ENCODE data around the gene GPR17. TPM values are rescaled to one million over a fixed set of nuclear protein-coding genes. Genes with fewer than 3 reads are reported as not detected.
A peak's percentile ranks its signal among the peaks of the same experiment; 100 is the strongest.

GPR17 gene
- total and polyA plus RNA-seq, 10 donors, result 0.09 to 1.9 (median 0.24) TPM; not detected in 4

GRCh38 chr2:127694986-127695385 is 49.0 kb downstream of the GPR17 start:
- peaks cover 0 to 20% (median 19%) of the 10 kb centered on the region in 8 donors for H3K9me3 ChIP-seq
- H3K27me3 ChIP-seq (replicated peaks in 1 of 7), result peaks cover 0 to 10% (median 0%) of the 10 kb centered on the region in 7 donors
- H3K4me3 ChIP-seq, result no peak overlapping the region
- 94 to 97% (median 94%) methylated on average over 9 of the region's 9 CpGs for WGBS, 5 donors
- H3K36me3 ChIP-seq, result no peaks in the 10 kb centered on the region
- H3K27ac ChIP-seq, result no peak overlapping the region
- peaks cover 0 to 13% (median 10%) of the 10 kb centered on the region in 6 donors for H3K4me1 ChIP-seq
- DNase-seq, result no peak
- no peak for TF ChIP-seq CTCF (IDR thresholded peaks at IDR 0.05 in 8 of 11, conservative IDR thresholded peaks at IDR 0.05 in 3 of 11)
- TF ChIP-seq POLR2AphosphoS5 (IDR thresholded peaks at IDR 0.05), result no peak
- TF ChIP-seq POLR2A (IDR thresholded peaks at IDR 0.05), result no peak
- intact Hi-C loops (cut with DNase I; ENCODE audit: low total_unique reads), result no loop called here

GRCh38 chr2:127695491-127696472 is 49.8 kb downstream of the GPR17 start:
- H3K9me3 ChIP-seq, result peaks cover 0 to 12% (median 11%) of the 10 kb centered on the region in 8 donors
- H3K4me1 ChIP-seq, result peaks cover 0 to 21% (median 17%) of the 10 kb centered on the region in 6 donors
- TF ChIP-seq POLR2A (IDR thresholded peaks at IDR 0.05), result no peak
- peak; percentile 19 to 66 (median 64) for TF ChIP-seq POLR2AphosphoS5 (IDR thresholded peaks at IDR 0.05)
- TF ChIP-seq CTCF (IDR thresholded peaks at IDR 0.05 in 8 of 11, conservative IDR thresholded peaks at IDR 0.05 in 3 of 11), result peak; percentile 24 to 77 (median 59)
- intact Hi-C loops (cut with DNase I; ENCODE audit: low total_unique reads), result no loop called here
- 29 to 63% (median 42%) methylated on average over 39 to 52 of the region's 52 CpGs for WGBS, 5 donors
- peak; percentile 90 for DNase-seq
- H3K4me3 ChIP-seq, result peak overlapping the region in 5 of 8 donors; percentile 6 to 57 (median 20)
- no peaks in the 10 kb centered on the region for H3K36me3 ChIP-seq
- no peak overlapping the region for H3K27ac ChIP-seq
- peaks cover 0 to 10% (median 0%) of the 10 kb centered on the region in 7 donors for H3K27me3 ChIP-seq (replicated peaks in 1 of 7)

- intact Hi-C loops (cut with DNase I; ENCODE audit: low total_unique reads), result no loop called here
- no peak for DNase-seq
- TF ChIP-seq POLR2AphosphoS5 (IDR thresholded peaks at IDR 0.05), result no peak
- TF ChIP-seq CTCF (IDR thresholded peaks at IDR 0.05 in 8 of 11, conservative IDR thresholded peaks at IDR 0.05 in 3 of 11), result no peak
- TF ChIP-seq POLR2A (IDR thresholded peaks at IDR 0.05), result no peak
Observed at GRCh38 chr2:127697482-127698180, 51.7 kb downstream of the GPR17 start.

More at GRCh38 chr2:127697482-127698180, 51.7 kb downstream of the GPR17 start:
- no peaks in the 10 kb centered on the region for H3K36me3 ChIP-seq
- no peaks in the 10 kb centered on the region for H3K9me3 ChIP-seq
- peaks cover 0 to 10% (median 0%) of the 10 kb centered on the region in 7 donors for H3K27me3 ChIP-seq (replicated peaks in 1 of 7)
- H3K4me3 ChIP-seq, result no peak overlapping the region
- 82 to 91% (median 88%) methylated on average over 20 to 21 of the region's 21 CpGs for WGBS, 5 donors
- peaks cover 4 to 29% (median 26%) of the 10 kb centered on the region in 6 donors for H3K4me1 ChIP-seq
- no peak overlapping the region for H3K27ac ChIP-seq

Measured in spleen (tissue), 11 donors.